Activated effector memory CD4-positive, alpha-beta T cell treated with anti-CD3 and anti-CD28 coated beads, Interleukin-2, amount 50 U/mL, for 16 hours (primary cell): ENCODE data around the gene RANBP9.

ENCODE experiments used
- DNase-seq: peaks from one replicate; pipeline ENCODE4 v3.0.0-alpha.2; 2020

Gene RANBP9

GRCh38 chr6:13711733-13712598 is at the start of gene RANBP9:
RANBP9 (minus strand) TSS chr6:13711835; CDS start chr6:13711505, 330 bp downstream.
- DNase-seq: peak; percentile 95

GRCh38 chr6:13760307-13761304 is 49.0 kb upstream of the RANBP9 start:
- no peak for DNase-seq

DNA sequence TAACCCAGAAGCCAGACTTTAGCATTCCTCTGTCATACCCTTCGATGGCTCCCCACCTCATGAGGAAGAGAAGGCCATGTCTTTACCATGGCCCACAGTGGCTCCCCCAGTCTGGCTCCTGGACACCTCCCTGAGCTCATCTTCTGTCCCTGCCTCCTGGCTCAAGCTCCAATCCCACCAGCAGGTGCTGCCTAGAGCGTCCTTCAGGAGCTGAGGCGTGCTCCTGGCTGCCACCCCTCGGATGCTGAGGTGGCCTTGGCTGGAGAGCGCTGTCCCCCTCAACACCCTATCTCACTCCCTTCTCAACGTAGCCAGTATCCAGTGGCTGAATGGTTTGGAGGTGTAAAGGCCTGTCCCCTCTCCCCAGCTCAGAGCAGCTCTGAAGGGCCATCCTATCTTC is 47.4 kb upstream of the RANBP9 start:
- DNase-seq: no peak

GRCh38 chr6:13754644-13755043 is 43.0 kb upstream of the RANBP9 start:
- no peak for DNase-seq

DNA sequence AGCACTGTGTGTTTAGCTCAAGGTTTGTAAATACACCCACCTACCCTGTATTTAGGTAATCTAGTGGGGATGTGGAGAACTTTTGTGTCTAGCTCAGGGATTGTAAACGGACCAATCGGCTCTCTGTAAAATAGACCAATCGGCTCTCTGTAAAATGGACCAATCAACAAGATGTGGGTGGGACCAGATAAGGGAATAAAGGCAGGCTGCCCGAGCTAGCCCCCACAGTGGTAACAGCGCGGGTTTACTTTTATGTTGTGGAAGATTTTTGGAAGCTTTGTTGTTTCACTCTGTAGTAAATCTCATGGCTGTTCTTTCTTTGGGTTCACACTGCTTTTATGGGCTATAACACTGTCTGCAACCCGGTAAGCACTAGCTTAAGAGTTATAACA is 32.1 kb upstream of the RANBP9 start:
- DNase-seq: no peak

- DNase-seq: no peak
Observed at GRCh38 chr6:13742961-13743735, 31.5 kb upstream of the RANBP9 start.

DNA sequence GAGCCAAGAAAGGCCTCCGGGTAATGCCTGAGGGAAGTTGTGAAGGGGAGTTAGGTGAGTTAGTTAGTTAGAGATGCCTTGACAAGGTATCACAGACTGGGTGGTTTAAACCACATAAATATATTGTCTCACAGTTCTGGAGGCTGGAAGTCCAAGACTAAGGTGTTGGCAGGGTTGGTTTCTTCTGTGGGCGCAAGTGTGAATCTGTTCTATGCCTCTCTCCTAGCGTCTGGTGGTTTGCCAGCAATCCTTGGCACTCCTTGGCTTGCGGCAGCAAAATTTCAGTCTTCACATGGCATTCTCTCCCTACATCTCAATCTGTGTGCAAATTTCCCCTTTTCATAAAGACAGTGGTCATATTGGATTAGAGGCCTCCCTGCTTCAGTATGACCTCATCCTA is 29.7 kb upstream of the RANBP9 start:
- no peak for DNase-seq

DNA sequence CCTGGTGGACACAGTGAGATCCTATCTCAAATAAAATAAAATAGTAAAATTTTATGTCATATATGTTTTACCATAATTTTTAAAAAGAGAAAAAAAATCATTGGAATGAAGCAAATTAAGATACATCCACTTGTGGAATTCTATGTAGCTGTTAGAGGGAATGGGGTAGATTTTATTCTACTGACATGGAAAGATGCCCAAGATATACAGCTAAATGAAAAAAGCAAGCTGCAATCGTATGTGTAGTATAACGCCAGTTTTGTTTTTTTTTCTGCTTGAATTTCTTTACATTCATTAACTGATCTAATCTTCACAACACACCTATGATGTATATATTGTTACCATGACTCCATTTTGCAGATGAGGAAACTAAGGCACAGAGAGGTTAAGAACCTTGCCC is 23.4 kb upstream of the RANBP9 start:
- no peak for DNase-seq

- DNase-seq: no peak
Observed at GRCh38 chr6:13733178-13733887, 21.7 kb upstream of the RANBP9 start.

- DNase-seq: no peak
Observed at GRCh38 chr6:13730704-13731103, 19.1 kb upstream of the RANBP9 start.

DNA sequence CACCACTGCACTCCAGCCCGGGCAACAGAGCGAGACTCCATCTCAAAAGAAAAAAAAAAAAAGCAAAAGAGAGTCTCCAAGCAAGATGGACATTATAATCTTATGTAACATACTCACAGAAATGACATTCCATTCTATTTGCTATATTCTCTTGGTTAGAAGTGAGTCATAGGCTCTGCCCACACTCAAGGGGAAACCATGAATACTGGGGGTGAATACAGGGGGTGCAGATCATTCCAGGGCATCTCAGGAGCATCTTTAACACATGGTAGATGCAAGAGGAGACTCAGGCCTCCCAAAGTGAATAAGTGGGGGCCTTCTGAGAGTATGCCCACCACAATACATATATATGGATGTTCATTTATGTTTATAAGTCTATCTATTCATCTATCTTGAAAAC is 18.3 kb upstream of the RANBP9 start:
- DNase-seq: no peak

GRCh38 chr6:13725570-13725969 is 13.9 kb upstream of the RANBP9 start:
- peak; percentile 70 for DNase-seq

DNA sequence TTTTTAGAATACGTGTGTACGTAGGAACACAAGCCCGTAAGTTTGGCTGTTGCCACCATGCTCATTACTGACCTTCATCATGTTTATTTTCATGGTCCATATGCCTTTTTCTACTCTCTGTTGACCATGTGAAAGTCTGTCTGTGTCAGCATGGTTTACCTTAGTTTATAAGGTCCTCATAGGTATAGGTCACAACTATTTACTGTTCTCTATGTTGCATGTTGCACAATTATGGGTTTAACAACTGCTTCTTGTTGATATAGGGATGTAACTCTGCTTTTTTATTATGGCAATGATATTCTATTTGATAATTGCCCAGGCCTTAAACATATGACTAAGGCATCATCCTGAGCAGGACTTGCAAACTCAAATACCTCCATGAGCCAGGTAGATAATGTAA is 13.4 kb upstream of the RANBP9 start:
- no peak for DNase-seq

DNA sequence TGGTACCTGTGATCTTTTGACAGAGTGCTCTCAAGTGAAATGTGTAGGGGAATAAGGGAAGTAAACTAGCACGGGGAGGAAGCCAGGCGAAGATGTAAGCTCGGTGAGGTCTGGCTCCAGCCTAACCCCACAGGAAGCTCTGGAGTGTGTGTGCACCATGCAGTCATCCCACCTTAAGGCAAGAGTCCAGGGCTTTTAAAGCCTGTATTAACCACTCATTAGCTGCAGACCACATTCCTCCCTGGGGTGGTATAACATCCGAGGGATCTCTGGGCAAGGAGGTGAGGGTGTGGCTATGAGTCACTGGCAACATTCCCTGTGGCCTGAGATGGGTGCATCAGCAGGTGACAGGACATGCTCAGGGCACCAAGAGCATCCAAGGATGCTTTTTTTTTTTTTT is 12.5 kb upstream of the RANBP9 start:
- DNase-seq: no peak

DNA sequence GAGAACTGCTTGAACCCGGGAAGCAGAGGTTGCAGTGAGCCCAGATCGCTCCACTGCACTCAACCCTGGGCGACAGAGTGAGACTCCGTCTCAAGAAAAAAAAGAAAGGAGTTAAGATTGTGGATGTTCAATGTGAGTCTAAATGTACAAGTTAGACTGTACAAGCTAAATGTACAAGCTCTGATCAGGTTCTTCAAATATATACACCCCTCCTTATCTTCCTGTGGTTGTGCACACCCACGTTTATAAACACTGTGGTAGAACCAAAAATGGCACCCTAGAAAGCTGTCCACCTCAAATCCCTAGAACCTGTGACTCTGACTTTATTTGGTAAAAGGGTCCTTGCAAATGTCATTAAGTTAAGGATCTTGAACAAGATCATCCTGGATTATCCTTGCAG is 11.2 kb upstream of the RANBP9 start:
- DNase-seq: no peak

DNA sequence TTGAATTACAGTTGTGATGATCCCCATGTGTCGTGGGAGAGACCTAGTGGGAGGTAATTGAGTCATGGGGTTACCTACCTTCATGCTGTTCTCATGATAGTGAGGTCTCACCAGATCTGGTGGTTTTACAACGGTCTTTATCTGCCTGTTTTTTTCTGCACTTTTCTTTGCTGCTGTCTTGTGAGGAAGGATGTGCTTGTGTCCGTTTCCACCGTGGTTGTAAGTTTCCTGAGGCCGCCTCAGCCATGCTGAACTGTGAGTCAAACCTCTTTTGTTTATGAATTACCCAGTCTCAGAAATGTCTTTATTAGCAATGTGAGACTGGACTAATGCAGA is 6.5 kb upstream of the RANBP9 start:
- DNase-seq: no peak

- DNase-seq: no peak
Observed at GRCh38 chr6:13716955-13717295, 5.3 kb upstream of the RANBP9 start.

DNA sequence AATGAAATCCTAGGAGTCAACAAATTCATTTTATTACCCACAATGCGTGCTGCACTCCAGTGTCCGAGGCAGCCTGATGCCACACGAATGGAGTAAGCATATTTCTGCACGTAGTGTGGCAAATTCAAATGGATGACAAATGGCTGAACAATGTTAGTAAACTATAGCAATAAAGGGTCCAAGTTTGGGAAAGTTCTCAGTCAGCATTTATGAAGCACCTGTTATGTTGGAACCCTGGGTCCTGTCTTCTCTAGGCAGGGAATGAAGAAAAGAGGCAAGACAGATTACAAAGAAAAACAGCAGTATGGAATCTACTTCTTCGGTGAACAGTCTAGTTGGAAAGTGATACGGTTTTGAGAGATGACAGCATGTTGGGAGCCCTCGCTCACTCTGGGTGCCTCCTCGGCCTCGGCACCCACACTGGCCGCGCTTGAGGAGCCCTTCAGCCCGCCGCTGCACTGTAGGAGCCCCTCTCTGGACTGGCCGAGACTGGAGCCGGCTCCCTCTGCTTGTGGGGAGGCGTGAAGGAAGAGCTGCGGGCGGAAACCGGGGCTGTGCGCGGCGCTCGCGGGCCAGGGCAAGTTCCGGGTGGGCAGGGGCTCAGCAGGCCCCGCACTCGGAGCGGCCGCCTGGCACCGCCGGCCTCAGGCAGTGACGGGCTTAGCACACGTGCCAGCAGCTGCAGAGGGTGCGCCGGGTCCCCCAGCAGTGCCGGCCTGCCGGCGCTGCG is 4.8 kb upstream of the RANBP9 start:
- DNase-seq: no peak

DNA sequence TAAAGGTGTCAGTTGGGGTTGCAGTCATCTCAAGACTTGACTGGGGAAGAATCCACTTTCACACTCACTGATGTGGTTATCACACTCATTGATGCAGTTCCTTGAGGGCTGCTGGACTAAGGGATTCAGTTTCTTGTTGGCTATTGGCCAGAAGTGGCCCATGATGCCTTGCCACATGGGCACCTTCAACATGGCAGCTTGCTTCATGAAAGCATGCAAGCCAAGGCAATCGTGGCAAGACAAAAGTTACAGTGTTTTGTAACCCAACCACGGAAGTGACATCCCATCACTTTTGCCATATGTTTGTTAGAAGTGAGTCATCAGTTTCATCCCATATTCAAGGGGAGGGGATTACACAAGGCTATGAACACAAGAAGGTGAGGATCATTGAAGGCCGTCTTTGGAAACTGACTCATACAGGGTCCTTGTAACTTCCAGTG is 3.8 kb upstream of the RANBP9 start:
- no peak for DNase-seq

- DNase-seq: no peak
Observed at GRCh38 chr6:13712599-13712898, 914 bp upstream of the RANBP9 start.

DNA sequence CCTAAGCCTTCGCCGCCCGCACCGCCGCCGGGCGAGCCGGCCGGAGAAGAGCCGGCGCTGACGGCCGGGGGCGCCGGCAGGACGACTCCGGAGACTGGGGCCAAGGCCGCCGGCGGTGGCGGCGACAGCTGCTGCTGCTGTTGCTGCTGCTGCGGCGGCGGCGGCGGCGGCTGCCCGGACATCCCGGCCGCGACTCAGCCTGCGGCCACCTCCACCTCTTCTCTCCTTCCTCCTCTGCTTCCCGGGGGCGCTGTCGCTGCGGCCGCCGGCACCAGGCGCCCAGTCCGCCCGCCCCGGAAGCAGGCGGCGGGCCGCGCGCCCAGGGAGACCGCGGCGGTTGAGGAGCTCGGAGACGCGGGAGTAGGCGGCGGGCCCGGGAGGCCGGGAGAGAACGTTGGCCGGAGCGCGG is 307 bp downstream of the RANBP9 start:
- DNase-seq: peak; percentile 90
